ENCODE measurements around the gene FUT1. TPM values are rescaled to one million over a fixed set of nuclear protein-coding genes. Genes with fewer than 3 reads are reported as not detected.

Gene FUT1
- total and polyA plus RNA-seq, 2 donors (not counting 3 experiments of a cell fraction or from before 2014, with no cell fraction given) = 1.9 to 4.8 TPM

DNA sequence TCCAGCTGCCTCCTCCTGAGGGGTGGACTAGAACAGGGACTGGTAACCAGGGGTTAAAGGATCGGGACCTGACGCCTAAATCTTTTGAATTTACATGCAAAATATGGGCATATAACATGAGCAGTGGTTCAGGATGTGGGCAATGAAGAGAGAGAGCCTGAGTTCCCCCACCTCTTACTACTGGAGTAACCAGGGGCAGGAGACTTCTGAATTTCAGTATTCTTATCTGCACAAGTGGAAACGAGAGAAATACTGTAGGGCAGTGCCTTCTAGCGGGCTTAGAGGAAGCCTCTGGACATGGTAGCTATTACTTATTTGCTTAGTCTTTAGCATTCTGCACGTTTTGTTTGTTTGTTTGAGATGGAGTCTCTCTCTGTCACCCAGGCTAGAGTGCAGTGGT is 32.1 kb upstream of the FUT1 start:
- H3K4me3 ChIP-seq (replicated peaks in 1 of 3; ENCODE audit: insufficient read depth in 1 of 3, low read depth in 1 of 3, low read length in 3 of 3) = no peak overlapping the region
- H2AFZ ChIP-seq (ENCODE audit: low read depth, low read length) = no peak overlapping the region
- H3K79me2 ChIP-seq (ENCODE audit: control insufficient read depth, insufficient read depth, low read length) = no peaks in the 10 kb centered on the region
- H3K27ac ChIP-seq (ENCODE audit: insufficient read depth, low read depth, low read length) = no peak overlapping the region
- POLR2A ChIA-PET = no interaction called here
- H4K20me1 ChIP-seq (replicated peaks; ENCODE audit: control insufficient read depth, extremely low read depth, insufficient read depth, low read length) = no peaks in the 10 kb centered on the region
- H3K9me3 ChIP-seq (replicated peaks; ENCODE audit: control insufficient read depth, insufficient read depth, low read length) = no peaks in the 10 kb centered on the region
- peaks cover 9% of the 10 kb centered on the region for H3K4me1 ChIP-seq (ENCODE audit: control insufficient read depth, extremely low read depth, insufficient read depth, low read length)
- peak; percentile 21 for DNase-seq (ENCODE audit: low read depth, low spot score)
- H3K9me1 ChIP-seq (replicated peaks; ENCODE audit: control insufficient read depth, extremely low read depth, insufficient read depth, low read length) = no peaks in the 10 kb centered on the region
- no peaks in the 10 kb centered on the region for H3K36me3 ChIP-seq (ENCODE audit: control insufficient read depth in 2 of 2, extremely low read depth in 1 of 2, insufficient read depth in 2 of 2, low read length in 2 of 2)
- dilution Hi-C loops (cut with MboI; ENCODE audit: extremely low pct_ligation_motif_present, low sequenced_read_pairs) (no loop called here), intact Hi-C loops (cut with micrococcal nuclease) (no loop called here)
- H3K4me2 ChIP-seq (ENCODE audit: insufficient read depth, low read length) = no peak overlapping the region
- no peak for TF ChIP-seq EZH2 (IDR thresholded peaks at IDR 0.05; ENCODE audit: borderline replicate concordance, low read depth, low read length, severe bottlenecking)
- TF ChIP-seq, protein P1, sequence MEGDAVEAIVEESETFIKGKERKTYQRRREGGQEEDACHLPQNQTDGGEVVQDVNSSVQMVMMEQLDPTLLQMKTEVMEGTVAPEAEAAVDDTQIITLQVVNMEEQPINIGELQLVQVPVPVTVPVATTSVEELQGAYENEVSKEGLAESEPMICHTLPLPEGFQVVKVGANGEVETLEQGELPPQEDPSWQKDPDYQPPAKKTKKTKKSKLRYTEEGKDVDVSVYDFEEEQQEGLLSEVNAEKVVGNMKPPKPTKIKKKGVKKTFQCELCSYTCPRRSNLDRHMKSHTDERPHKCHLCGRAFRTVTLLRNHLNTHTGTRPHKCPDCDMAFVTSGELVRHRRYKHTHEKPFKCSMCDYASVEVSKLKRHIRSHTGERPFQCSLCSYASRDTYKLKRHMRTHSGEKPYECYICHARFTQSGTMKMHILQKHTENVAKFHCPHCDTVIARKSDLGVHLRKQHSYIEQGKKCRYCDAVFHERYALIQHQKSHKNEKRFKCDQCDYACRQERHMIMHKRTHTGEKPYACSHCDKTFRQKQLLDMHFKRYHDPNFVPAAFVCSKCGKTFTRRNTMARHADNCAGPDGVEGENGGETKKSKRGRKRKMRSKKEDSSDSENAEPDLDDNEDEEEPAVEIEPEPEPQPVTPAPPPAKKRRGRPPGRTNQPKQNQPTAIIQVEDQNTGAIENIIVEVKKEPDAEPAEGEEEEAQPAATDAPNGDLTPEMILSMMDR (IDR thresholded peaks at IDR 0.05; ENCODE audit: extremely low read depth in 1 of 2, insufficient read depth in 1 of 2, low read depth in 1 of 2, low read length in 2 of 2) = peak in 1 of 2 donors; percentile 18
- CTCF ChIA-PET = interaction anchor here (0.7 to 5.3 kb wide), 11 partner anchors 9 to 186 kb away, joined by 3 to 26 read pairs (median 10); partner anchors contain the start of genes CA11, HSD17B14 and IZUMO1
- BruUV-seq (replicated peaks) = no TSS peak
- H3K27me3 ChIP-seq (ENCODE audit: control insufficient read depth in 2 of 2, insufficient read depth in 2 of 2, low read length in 2 of 2) = no peaks in the 10 kb centered on the region
- no peak for FAIRE-seq
- no peak overlapping the region for H3K9ac ChIP-seq (replicated peaks; ENCODE audit: extremely low read depth, insufficient read depth, low read length)

DNA sequence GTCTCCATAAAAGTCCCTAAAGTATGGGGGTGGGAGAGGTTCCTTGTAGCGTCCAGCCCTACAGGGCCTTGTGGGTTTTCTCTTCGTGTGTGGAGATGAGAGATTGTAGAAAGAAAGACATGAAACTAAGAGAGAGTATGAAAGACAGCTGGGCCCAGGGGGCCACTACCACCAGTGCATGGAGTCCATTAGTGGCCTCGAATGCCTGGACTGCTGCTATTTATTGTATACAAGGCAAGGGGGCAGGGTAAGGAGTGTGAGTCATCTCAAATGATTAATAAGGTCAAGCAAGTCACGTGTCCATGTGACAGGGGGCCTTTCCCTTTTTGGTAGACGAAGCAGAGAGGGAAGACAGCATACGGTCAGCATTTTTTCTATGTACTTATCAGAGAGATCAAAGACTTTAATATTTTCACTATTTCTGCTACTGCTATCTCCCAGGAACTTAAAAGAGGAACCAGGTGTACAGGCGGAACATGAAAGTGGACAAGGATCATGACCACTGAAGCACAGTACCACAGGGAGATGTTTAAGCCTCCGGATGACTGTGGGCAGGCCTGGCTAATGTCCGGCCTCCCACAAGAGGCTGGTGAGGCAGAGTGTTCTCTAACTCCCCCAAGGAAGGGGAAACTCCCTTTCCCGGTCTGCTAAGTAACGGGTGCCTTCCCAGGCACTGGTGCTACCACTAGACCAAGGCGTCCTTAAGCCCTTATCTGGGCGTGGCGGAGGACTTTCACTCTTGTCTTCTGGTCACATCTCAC is 28.4 kb upstream of the FUT1 start:
- ChIA-PET CTCF (interaction anchor here (2.6 to 5.3 kb wide), 3 partner anchors 15 to 190 kb away, joined by 8 to 25 read pairs (median 9); no protein-coding TSS in a partner anchor), POLR2A (no interaction called here)
- H3K79me2 ChIP-seq (ENCODE audit: control insufficient read depth, insufficient read depth, low read length) = no peaks in the 10 kb centered on the region
- intact Hi-C loops (cut with micrococcal nuclease) (loop anchor here (2.0 kb wide), 1 partner anchor 40 kb away; the partner anchor contains the start of gene RASIP1), dilution Hi-C loops (cut with MboI; ENCODE audit: extremely low pct_ligation_motif_present, low sequenced_read_pairs) (no loop called here)
- peaks cover 9% of the 10 kb centered on the region for H3K4me1 ChIP-seq (ENCODE audit: control insufficient read depth, extremely low read depth, insufficient read depth, low read length)
- FAIRE-seq = peak; percentile 79
- TF ChIP-seq EZH2 (IDR thresholded peaks at IDR 0.05; ENCODE audit: borderline replicate concordance, low read depth, low read length, severe bottlenecking) = no peak
- TF ChIP-seq, protein P2, sequence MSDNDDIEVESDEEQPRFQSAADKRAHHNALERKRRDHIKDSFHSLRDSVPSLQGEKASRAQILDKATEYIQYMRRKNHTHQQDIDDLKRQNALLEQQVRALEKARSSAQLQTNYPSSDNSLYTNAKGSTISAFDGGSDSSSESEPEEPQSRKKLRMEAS (IDR thresholded peaks at IDR 0.05; ENCODE audit: insufficient read depth, insufficient read length) = peak; percentile 54
- TF ChIP-seq JUN (IDR thresholded peaks at IDR 0.05; ENCODE audit: borderline replicate concordance, insufficient read depth, insufficient read length, low read depth) = peak; percentile 73
- no peak for TF ChIP-seq GATA2 (IDR thresholded peaks at IDR 0.05; ENCODE audit: insufficient read depth, insufficient read length, low read depth, low read length)
- no peak for TF ChIP-seq POLR2AphosphoS5 (IDR thresholded peaks at IDR 0.05; ENCODE audit: insufficient read depth, low read depth, low read length)
- TF ChIP-seq, protein P1 (IDR thresholded peaks at IDR 0.05; ENCODE audit: extremely low read depth in 1 of 2, insufficient read depth in 1 of 2, low read depth in 1 of 2, low read length in 2 of 2) = no peak
- TF ChIP-seq POLR2A (IDR thresholded peaks at IDR 0.05; ENCODE audit: low read depth, low read length) = no peak
- peak; percentile 72 for TF ChIP-seq FOS (IDR thresholded peaks at IDR 0.05; ENCODE audit: borderline replicate concordance, insufficient read depth, low read length)
- no peak for TF ChIP-seq MYC (IDR thresholded peaks at IDR 0.05; ENCODE audit: low read depth, low read length)
- no peak overlapping the region for H3K9ac ChIP-seq (replicated peaks; ENCODE audit: extremely low read depth, insufficient read depth, low read length)
- H3K27ac ChIP-seq (ENCODE audit: insufficient read depth, low read depth, low read length) = peak overlapping the region; percentile 53
- no peaks in the 10 kb centered on the region for H3K27me3 ChIP-seq (ENCODE audit: control insufficient read depth in 2 of 2, insufficient read depth in 2 of 2, low read length in 2 of 2)
- no peaks in the 10 kb centered on the region for H3K36me3 ChIP-seq (ENCODE audit: control insufficient read depth in 2 of 2, extremely low read depth in 1 of 2, insufficient read depth in 2 of 2, low read length in 2 of 2)
- peak overlapping the region; percentile 90 for H2AFZ ChIP-seq (ENCODE audit: low read depth, low read length)
- DNase-seq (ENCODE audit: low read depth, low spot score) = peak; percentile 43
- no peaks in the 10 kb centered on the region for H3K9me3 ChIP-seq (replicated peaks; ENCODE audit: control insufficient read depth, insufficient read depth, low read length)
- TSS peak; percentile 27 for BruUV-seq (replicated peaks)
- H3K4me2 ChIP-seq (ENCODE audit: insufficient read depth, low read length) = no peak overlapping the region
- no peaks in the 10 kb centered on the region for H3K9me1 ChIP-seq (replicated peaks; ENCODE audit: control insufficient read depth, extremely low read depth, insufficient read depth, low read length)
- H4K20me1 ChIP-seq (replicated peaks; ENCODE audit: control insufficient read depth, extremely low read depth, insufficient read depth, low read length) = no peaks in the 10 kb centered on the region
- no peak overlapping the region for H3K4me3 ChIP-seq (replicated peaks in 1 of 3; ENCODE audit: insufficient read depth in 1 of 3, low read depth in 1 of 3, low read length in 3 of 3)
